Liver (tissue), 3 donors: ENCODE measurements around the gene KRT80.

Experiments used
- CTCF ChIP-seq: fragments of 150-350 bp; IDR thresholded peaks from 2 replicates; pipeline ENCODE4 v1.5.1; 2017; ENCODE audit warnings: improper control_type of control experiment, low read depth, low read length; ENCODE audit not compliant: missing input control
- EGR1 ChIP-seq, 2 donors: IDR thresholded peaks; 2 replicates each; pipeline ENCODE4 v1.6.1; 2016 to 2018; ENCODE audit warnings: antibody characterized with exemption in 2 of 2, low read depth in 2 of 2
- GABPA ChIP-seq, 2 donors: IDR thresholded peaks in 1 of 2; conservative IDR thresholded peaks in 1 of 2; 2 replicates each; pipeline ENCODE4 v1.6.1; 2016; ENCODE audit warnings: antibody characterized with exemption in 2 of 2, mild to moderate bottlenecking in 1 of 2, moderate library complexity in 1 of 2
- HNF4A ChIP-seq, 2 donors: conservative IDR thresholded peaks; 2 replicates each; pipeline ENCODE4 v1.6.1; 2016; ENCODE audit warnings: antibody characterized with exemption in 2 of 2, mild to moderate bottlenecking in 2 of 2
- HNF4G ChIP-seq: IDR thresholded peaks from 2 replicates; pipeline ENCODE4 v1.6.1; 2016; ENCODE audit warnings: antibody characterized with exemption
- JUND ChIP-seq, 2 donors: IDR thresholded peaks; 2 replicates each; pipeline ENCODE4 v1.6.1; 2016; ENCODE audit warnings: antibody characterized with exemption in 2 of 2
- MAX ChIP-seq: IDR thresholded peaks from 2 replicates; pipeline ENCODE4 v1.6.1; 2016; ENCODE audit warnings: antibody characterized with exemption
- RAD21 ChIP-seq, 2 donors: IDR thresholded peaks; 2 replicates each; pipeline ENCODE4 v1.6.1; 2016; ENCODE audit warnings: antibody characterized with exemption in 2 of 2, mild to moderate bottlenecking in 2 of 2
- REST ChIP-seq: IDR thresholded peaks from 2 replicates; pipeline ENCODE4 v1.6.1; 2016; ENCODE audit warnings: antibody characterized with exemption, mild to moderate bottlenecking
- RXRA ChIP-seq, 2 donors: IDR thresholded peaks; 2 replicates each; pipeline ENCODE4 v1.6.1; 2017 to 2018; ENCODE audit warnings: antibody characterized with exemption in 2 of 2, mild to moderate bottlenecking in 1 of 2
- TAF1 ChIP-seq: conservative IDR thresholded peaks from 2 replicates; pipeline ENCODE4 v1.6.1; 2016; ENCODE audit warnings: antibody characterized with exemption, mild to moderate bottlenecking
- YY1 ChIP-seq: IDR thresholded peaks from 2 replicates; pipeline ENCODE4 v1.6.1; 2016; ENCODE audit warnings: antibody characterized with exemption, mild to moderate bottlenecking
- ZBTB33 ChIP-seq: IDR thresholded peaks from 2 replicates; pipeline ENCODE4 v1.6.1; 2016; ENCODE audit warnings: antibody characterized with exemption
- donor health status: healthy.
- donor health status: healthy.

- TF ChIP-seq REST = no peak
- TF ChIP-seq CTCF = no peak
- TF ChIP-seq MAX = no peak
- TF ChIP-seq TAF1 = no peak
- no peak for TF ChIP-seq YY1
- no peak for TF ChIP-seq EGR1 (IDR thresholded peaks at IDR 0.05; ENCODE audit: low read depth in 2 of 2)
- TF ChIP-seq RXRA (IDR thresholded peaks at IDR 0.05) = no peak
- TF ChIP-seq HNF4A (conservative IDR thresholded peaks at IDR 0.05) = no peak
- no peak for TF ChIP-seq ZBTB33
- TF ChIP-seq GABPA (IDR thresholded peaks at IDR 0.05 in 1 of 2, conservative IDR thresholded peaks at IDR 0.05 in 1 of 2) = no peak
- TF ChIP-seq JUND (IDR thresholded peaks at IDR 0.05) = no peak
- no peak for TF ChIP-seq RAD21 (IDR thresholded peaks at IDR 0.05)
- no peak for TF ChIP-seq HNF4G
Measured at GRCh38 chr12:52215587-52216031, 23.8 kb upstream of the KRT80 start.
